Gastroesophageal sphincter (tissue), 3 donors: ENCODE measurements around the gene SPPL3.

Source experiments
- CTCF ChIP-seq, 4 experiments: fragments of 200-600 bp in 2 of 4; fragments of 450-650 bp in 2 of 4; sonication (generic) in 1 of 4; IDR thresholded peaks; one replicate each; pipeline ENCODE4 v1.5.1; 2017 to 2019; ENCODE audit warnings: antibody characterized with exemption in 4 of 4, mild to moderate bottlenecking in 2 of 4, moderate library complexity in 2 of 4
- EP300 ChIP-seq: sonication (generic); formaldehyde crosslinking; IDR thresholded peaks from one replicate; pipeline ENCODE4 v1.6.1; 2017; ENCODE audit warnings: antibody characterized with exemption, mild to moderate bottlenecking
- POLR2A ChIP-seq, 2 donors: fragments of 450-650 bp; IDR thresholded peaks; one replicate each; pipeline ENCODE4 v1.6.1; 2017; ENCODE audit warnings: antibody characterized with exemption in 2 of 2, mild to moderate bottlenecking in 2 of 2, moderate library complexity in 1 of 2

DNA sequence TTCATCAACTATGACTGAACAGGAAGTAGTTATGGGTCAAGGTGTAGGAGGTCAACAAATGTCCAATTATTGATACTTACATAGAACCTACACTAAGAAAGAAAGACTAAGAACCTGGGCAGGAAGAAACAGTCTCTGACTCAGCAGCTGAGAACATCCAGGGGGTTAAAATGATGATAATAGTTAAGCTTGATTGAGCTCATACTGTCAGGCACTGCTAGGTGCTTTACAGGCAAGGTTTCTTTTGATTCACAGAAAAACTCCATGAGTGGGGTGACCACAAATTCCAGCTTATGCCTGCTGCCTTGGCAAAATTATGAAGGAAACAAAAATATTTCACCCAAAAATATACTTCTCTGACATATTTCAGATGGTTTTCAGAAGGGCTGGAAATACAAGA lies 103.5 kb downstream of the SPPL3 start:
- TF ChIP-seq POLR2A (IDR thresholded peaks at IDR 0.05) (no peak), CTCF (IDR thresholded peaks at IDR 0.05) (no peak), EP300 (no peak)
